Peyer's patch (tissue), 4 donors: ENCODE results near the gene PREP.

Source experiments
- CTCF ChIP-seq, 6 experiments: fragments of 450-650 bp in 4 of 6; fragments of 200-600 bp in 2 of 6; sonication (generic) in 1 of 6; IDR thresholded peaks; one replicate each; pipeline ENCODE4 v1.5.1; 2017 to 2019; ENCODE audit warnings: antibody characterized with exemption in 6 of 6, mild to moderate bottlenecking in 3 of 6, moderate library complexity in 1 of 6
- POLR2A ChIP-seq, 2 donors: fragments of 450-650 bp; IDR thresholded peaks; one replicate each; pipeline ENCODE4 v1.5.1; 2017; ENCODE audit warnings: antibody characterized with exemption in 2 of 2, mild to moderate bottlenecking in 2 of 2, moderate library complexity in 2 of 2

GRCh38 chr6:105452376-105452775 is 49.5 kb upstream of the PREP start:
- no peak for TF ChIP-seq POLR2A (IDR thresholded peaks at IDR 0.05)
- no peak for TF ChIP-seq CTCF (IDR thresholded peaks at IDR 0.05)
